Skin epidermis (tissue), 12 donors: ENCODE results near the gene AMBRA1.

ENCODE experiments used
- H3K27ac ChIP-seq, 21 experiments: fragments of 200-600 bp; sonication (generic) in 11 of 21; one replicate each; pipeline ENCODE4 v1.5.0; 2020; ENCODE audit warnings: mild to moderate bottlenecking in 3 of 21, inconsistent platforms in 2 of 21, moderate library complexity in 2 of 21
- H3K4me3 ChIP-seq, 7 experiments: fragments of 200-600 bp; sonication (generic) in 2 of 7; one replicate each; pipeline ENCODE4 v1.5.0; 2020; ENCODE audit warnings: inconsistent platforms in 2 of 7, mild to moderate bottlenecking in 2 of 7, moderate library complexity in 1 of 7

AMBRA1 gene

GRCh38 chr11:46367244-46367915, 226.4 kb downstream of the AMBRA1 start:
- H3K27ac ChIP-seq = peak overlapping the region in 11 of 21 experiments; percentile 6 to 88 (median 27)

GRCh38 chr11:46366661-46367161, 227.1 kb downstream of the AMBRA1 start:
- H3K27ac ChIP-seq = peak overlapping the region in 9 of 21 experiments; percentile 14 to 88 (median 28)
- H3K4me3 ChIP-seq = no peak overlapping the region

More at GRCh38 chr11:46367244-46367915, 226.4 kb downstream of the AMBRA1 start:
- H3K4me3 ChIP-seq = no peak overlapping the region

- no peak overlapping the region for H3K4me3 ChIP-seq
- peak overlapping the region in 1 of 21 experiments; percentile 88 for H3K27ac ChIP-seq
These were observed 227.6 kb downstream of the AMBRA1 start for GRCh38 chr11:46366260-46366659.

- H3K27ac ChIP-seq = peak overlapping the region in 2 of 21 experiments; percentile 19 to 88
- H3K4me3 ChIP-seq = no peak overlapping the region
These were observed 229.0 kb downstream of the AMBRA1 start for GRCh38 chr11:46364791-46365190.

- H3K4me3 ChIP-seq = no peak overlapping the region
- H3K27ac ChIP-seq = peak overlapping the region in 8 of 21 experiments; percentile 19 to 92 (median 81)
These were observed 229.8 kb downstream of the AMBRA1 start for GRCh38 chr11:46364056-46364455.

GRCh38 chr11:46363455-46364005, 230.3 kb downstream of the AMBRA1 start:
- no peak overlapping the region for H3K4me3 ChIP-seq
- peak overlapping the region in 19 of 21 experiments; percentile 8 to 95 (median 79) for H3K27ac ChIP-seq

- peak overlapping the region; percentile 8 to 95 (median 80) for H3K27ac ChIP-seq
- H3K4me3 ChIP-seq = no peak overlapping the region
These were observed 230.8 kb downstream of the AMBRA1 start for GRCh38 chr11:46363031-46363407.

GRCh38 chr11:46362156-46363030, 231.4 kb downstream of the AMBRA1 start:
- Histone ChIP-seq H3K27ac (peak overlapping the region in 20 of 21 experiments; percentile 50 to 95 (median 80)), H3K4me3 (peak overlapping the region in 6 of 7 experiments; percentile 4 to 28 (median 14))

- H3K27ac ChIP-seq = peak overlapping the region in 20 of 21 experiments; percentile 50 to 95 (median 80)
- H3K4me3 ChIP-seq = peak overlapping the region; percentile 4 to 28 (median 17)
These were observed 232.3 kb downstream of the AMBRA1 start for GRCh38 chr11:46361283-46362155.

- peak overlapping the region in 5 of 7 experiments; percentile 9 to 28 (median 21) for H3K4me3 ChIP-seq
- H3K27ac ChIP-seq = peak overlapping the region in 20 of 21 experiments; percentile 50 to 95 (median 80)
These were observed 232.9 kb downstream of the AMBRA1 start for GRCh38 chr11:46360878-46361277.

- H3K27ac ChIP-seq = peak overlapping the region in 3 of 21 experiments; percentile 13 to 92 (median 17)
- no peak overlapping the region for H3K4me3 ChIP-seq
These were observed 233.9 kb downstream of the AMBRA1 start for GRCh38 chr11:46359953-46360352.

- Histone ChIP-seq H3K27ac (peak overlapping the region in 13 of 21 experiments; percentile 12 to 78 (median 46)), H3K4me3 (peak overlapping the region in 1 of 7 experiments; percentile 9)
These were observed 236.3 kb downstream of the AMBRA1 start for GRCh38 chr11:46357483-46357936.

GRCh38 chr11:46356924-46357482, 236.8 kb downstream of the AMBRA1 start:
- H3K4me3 ChIP-seq = no peak overlapping the region
- H3K27ac ChIP-seq = peak overlapping the region in 12 of 21 experiments; percentile 12 to 78 (median 48)

GRCh38 chr11:46353698-46354097, 240.1 kb downstream of the AMBRA1 start:
- no peak overlapping the region for H3K4me3 ChIP-seq
- H3K27ac ChIP-seq = peak overlapping the region in 14 of 21 experiments; percentile 0 to 90 (median 59)

GRCh38 chr11:46352063-46352841, 241.6 kb downstream of the AMBRA1 start:
- H3K4me3 ChIP-seq = peak overlapping the region in 3 of 7 experiments; percentile 9 to 18 (median 17)
- H3K27ac ChIP-seq = peak overlapping the region in 18 of 21 experiments; percentile 2 to 90 (median 69)

GRCh38 chr11:46351606-46352005, 242.2 kb downstream of the AMBRA1 start:
- Histone ChIP-seq H3K4me3 (peak overlapping the region in 1 of 7 experiments; percentile 18), H3K27ac (peak overlapping the region in 16 of 21 experiments; percentile 2 to 90 (median 72))

- Histone ChIP-seq H3K27ac (peak overlapping the region in 13 of 21 experiments; percentile 2 to 90 (median 72)), H3K4me3 (no peak overlapping the region)
These were observed 242.7 kb downstream of the AMBRA1 start for GRCh38 chr11:46351148-46351547.
